Memory B cell (primary cell): ENCODE measurements around the gene TFB2M.
"Not testable (repeated sequence)": the region's sequence is repeated elsewhere in the genome, so short reads cannot be mapped to it uniquely, and the experiment has no call there.

Experiments
- ATAC-seq: fragments of 150-1000 bp; cut with Tn5 transposase; 2 replicates; pipeline ENCODE4 v1.10.0; 2021; ENCODE audit warnings: low read depth, mild to moderate bottlenecking, moderate library complexity
- DNase-seq, 2 donors: peaks; one replicate each; pipeline ENCODE4 v3.0.0; 2022; ENCODE audit warnings: low spot score in 2 of 2
- H3K27ac Mint-ChIP-seq: one replicate; pipeline ENCODE4 v1.8.0; 2022; ENCODE audit warnings: mild to moderate bottlenecking, moderate library complexity, mixed read lengths
- H3K27me3 Mint-ChIP-seq: one replicate; pipeline ENCODE4 v1.8.0; 2022; ENCODE audit warnings: mixed read lengths
- H3K36me3 Mint-ChIP-seq: one replicate; pipeline ENCODE4 v1.8.0; 2022; ENCODE audit warnings: mild to moderate bottlenecking, mixed read lengths
- H3K4me1 Mint-ChIP-seq: one replicate; pipeline ENCODE4 v1.8.0; 2022; ENCODE audit warnings: mixed read lengths
- H3K4me3 Mint-ChIP-seq: one replicate; pipeline ENCODE4 v1.8.0; 2022; ENCODE audit warnings: mild to moderate bottlenecking, moderate library complexity, mixed read lengths
- H3K9me3 Mint-ChIP-seq: one replicate; pipeline ENCODE4 v1.8.0; 2022; ENCODE audit warnings: mixed read lengths

The TFB2M gene

GRCh38 chr1:246591504-246591903 is 25.4 kb upstream of the TFB2M start:
- H3K36me3 Mint-ChIP-seq, result peaks cover 22% of the 10 kb centered on the region
- no peaks in the 10 kb centered on the region for H3K9me3 Mint-ChIP-seq
- ATAC-seq, result peak; percentile 46
- no peak overlapping the region for H3K4me3 Mint-ChIP-seq
- H3K27me3 Mint-ChIP-seq, result no peaks in the 10 kb centered on the region
- H3K4me1 Mint-ChIP-seq, result peaks cover 18% of the 10 kb centered on the region
- peak overlapping the region; percentile 45 for H3K27ac Mint-ChIP-seq
- DNase-seq, result no peak

- DNase-seq (no peak), ATAC-seq (no peak)
- Mint-ChIP-seq H3K9me3 (no peaks in the 10 kb centered on the region), H3K4me3 (no peak overlapping the region), H3K27ac (peak overlapping the region; percentile 45), H3K27me3 (no peaks in the 10 kb centered on the region), H3K36me3 (peaks cover 22% of the 10 kb centered on the region), H3K4me1 (peaks cover 18% of the 10 kb centered on the region)
Measured at GRCh38 chr1:246591047-246591446, 25.0 kb upstream of the TFB2M start.

GRCh38 chr1:246589919-246590318 is 23.9 kb upstream of the TFB2M start:
- Mint-ChIP-seq H3K4me1 (peaks cover 17% of the 10 kb centered on the region), H3K36me3 (peaks cover 19% of the 10 kb centered on the region)
- H3K27ac Mint-ChIP-seq, H3K4me3 Mint-ChIP-seq, ATAC-seq, DNase-seq, H3K9me3 Mint-ChIP-seq, H3K27me3 Mint-ChIP-seq: not testable (repeated sequence)

GRCh38 chr1:246588159-246588721 is 22.2 kb upstream of the TFB2M start:
- peaks cover 28% of the 10 kb centered on the region for H3K36me3 Mint-ChIP-seq
- DNase-seq (no peak), ATAC-seq (no peak)
- H3K4me1 Mint-ChIP-seq, result peaks cover 27% of the 10 kb centered on the region
- no peak overlapping the region for H3K4me3 Mint-ChIP-seq
- no peaks in the 10 kb centered on the region for H3K9me3 Mint-ChIP-seq
- no peak overlapping the region for H3K27ac Mint-ChIP-seq
- H3K27me3 Mint-ChIP-seq, result no peaks in the 10 kb centered on the region

GRCh38 chr1:246587606-246588005 is 21.5 kb upstream of the TFB2M start:
- H3K9me3 Mint-ChIP-seq, result no peaks in the 10 kb centered on the region
- ATAC-seq (no peak), DNase-seq (no peak)
- peaks cover 31% of the 10 kb centered on the region for H3K4me1 Mint-ChIP-seq
- peaks cover 30% of the 10 kb centered on the region for H3K36me3 Mint-ChIP-seq
- no peaks in the 10 kb centered on the region for H3K27me3 Mint-ChIP-seq
- no peak overlapping the region for H3K4me3 Mint-ChIP-seq
- H3K27ac Mint-ChIP-seq, result peak overlapping the region; percentile 24

- peaks cover 33% of the 10 kb centered on the region for H3K36me3 Mint-ChIP-seq
- peak overlapping the region; percentile 24 for H3K27ac Mint-ChIP-seq
- peaks cover 36% of the 10 kb centered on the region for H3K4me1 Mint-ChIP-seq
- no peak overlapping the region for H3K4me3 Mint-ChIP-seq
- H3K27me3 Mint-ChIP-seq, result no peaks in the 10 kb centered on the region
- DNase-seq, result no peak
- H3K9me3 Mint-ChIP-seq, result no peaks in the 10 kb centered on the region
- ATAC-seq, result no peak
Measured at GRCh38 chr1:246587032-246587431, 21.0 kb upstream of the TFB2M start.

GRCh38 chr1:246583448-246584185 is 17.6 kb upstream of the TFB2M start:
- H3K4me3 Mint-ChIP-seq, result no peak overlapping the region
- H3K9me3 Mint-ChIP-seq, result no peaks in the 10 kb centered on the region
- H3K27ac Mint-ChIP-seq, result no peak overlapping the region
- DNase-seq, result no peak
- H3K36me3 Mint-ChIP-seq, result peaks cover 26% of the 10 kb centered on the region
- H3K27me3 Mint-ChIP-seq, result no peaks in the 10 kb centered on the region
- no peak for ATAC-seq
- peaks cover 39% of the 10 kb centered on the region for H3K4me1 Mint-ChIP-seq

- Mint-ChIP-seq H3K4me3 (no peak overlapping the region), H3K27ac (no peak overlapping the region), H3K9me3 (no peaks in the 10 kb centered on the region), H3K36me3 (peaks cover 26% of the 10 kb centered on the region), H3K4me1 (peaks cover 37% of the 10 kb centered on the region), H3K27me3 (no peaks in the 10 kb centered on the region)
- DNase-seq (no peak), ATAC-seq (no peak)
Measured at GRCh38 chr1:246583056-246583440, 17.0 kb upstream of the TFB2M start.

GRCh38 chr1:246582301-246583055 is 16.4 kb upstream of the TFB2M start:
- Mint-ChIP-seq H3K27ac (peak overlapping the region; percentile 74), H3K27me3 (no peaks in the 10 kb centered on the region), H3K36me3 (peaks cover 26% of the 10 kb centered on the region), H3K9me3 (no peaks in the 10 kb centered on the region), H3K4me1 (peaks cover 38% of the 10 kb centered on the region), H3K4me3 (no peak overlapping the region)
- no peak for ATAC-seq
- DNase-seq, result no peak

- Mint-ChIP-seq H3K36me3 (peaks cover 28% of the 10 kb centered on the region), H3K4me1 (peaks cover 42% of the 10 kb centered on the region), H3K27me3 (no peaks in the 10 kb centered on the region), H3K9me3 (no peaks in the 10 kb centered on the region), H3K4me3 (no peak overlapping the region), H3K27ac (no peak overlapping the region)
- no peak for ATAC-seq
- no peak for DNase-seq
Measured at GRCh38 chr1:246580497-246581370, 14.7 kb upstream of the TFB2M start.

- no peaks in the 10 kb centered on the region for H3K27me3 Mint-ChIP-seq
- no peak for DNase-seq
- no peaks in the 10 kb centered on the region for H3K9me3 Mint-ChIP-seq
- peak overlapping the region; percentile 72 for H3K27ac Mint-ChIP-seq
- peaks cover 34% of the 10 kb centered on the region for H3K36me3 Mint-ChIP-seq
- peak; percentile 76 for ATAC-seq
- H3K4me3 Mint-ChIP-seq, result peak overlapping the region; percentile 3
- peaks cover 44% of the 10 kb centered on the region for H3K4me1 Mint-ChIP-seq
Measured at GRCh38 chr1:246579818-246580217, 13.8 kb upstream of the TFB2M start.

GRCh38 chr1:246577720-246578106 is 11.7 kb upstream of the TFB2M start:
- Mint-ChIP-seq H3K27me3 (no peaks in the 10 kb centered on the region), H3K36me3 (peaks cover 20% of the 10 kb centered on the region), H3K27ac (no peak overlapping the region), H3K9me3 (no peaks in the 10 kb centered on the region), H3K4me3 (no peak overlapping the region), H3K4me1 (peaks cover 32% of the 10 kb centered on the region)
- no peak for DNase-seq
- no peak for ATAC-seq

GRCh38 chr1:246577082-246577719 is 11.1 kb upstream of the TFB2M start:
- peak overlapping the region; percentile 2 for H3K27ac Mint-ChIP-seq
- H3K4me1 Mint-ChIP-seq, result peaks cover 27% of the 10 kb centered on the region
- H3K9me3 Mint-ChIP-seq, result no peaks in the 10 kb centered on the region
- ATAC-seq, result no peak
- peaks cover 15% of the 10 kb centered on the region for H3K36me3 Mint-ChIP-seq
- H3K4me3 Mint-ChIP-seq, result no peak overlapping the region
- no peaks in the 10 kb centered on the region for H3K27me3 Mint-ChIP-seq
- DNase-seq, result no peak
